Stimulated activated naive CD8-positive, alpha-beta T cell treated with anti-CD3 and anti-CD28 coated beads, Interleukin-15, Interleukin-2, amounts not matched to agents 100 ng/mL and 50 ng/mL, for 24 hours (primary cell): Measurements from ENCODE around the gene LBHD1.
"Not testable (repeated sequence)": the region's sequence is repeated elsewhere in the genome, so short reads cannot be mapped to it uniquely, and the experiment has no call there.

Source experiments
- H3K27ac Mint-ChIP-seq: one replicate; pipeline ENCODE4 v1.8.0; 2021; ENCODE audit warnings: mild to moderate bottlenecking, mixed read lengths
- H3K27me3 Mint-ChIP-seq: one replicate; pipeline ENCODE4 v1.8.0; 2021; ENCODE audit warnings: mixed read lengths
- H3K36me3 Mint-ChIP-seq: one replicate; pipeline ENCODE4 v1.8.0; 2021; ENCODE audit warnings: low read depth, mixed read lengths
- H3K4me1 Mint-ChIP-seq: one replicate; pipeline ENCODE4 v1.8.0; 2021; ENCODE audit warnings: low read depth, mixed read lengths
- H3K4me3 Mint-ChIP-seq: one replicate; pipeline ENCODE4 v1.8.0; 2021; ENCODE audit warnings: mild to moderate bottlenecking, mixed read lengths
- H3K9me3 Mint-ChIP-seq: one replicate; pipeline ENCODE4 v1.8.0; 2021; ENCODE audit warnings: mixed read lengths

Gene LBHD1

DNA sequence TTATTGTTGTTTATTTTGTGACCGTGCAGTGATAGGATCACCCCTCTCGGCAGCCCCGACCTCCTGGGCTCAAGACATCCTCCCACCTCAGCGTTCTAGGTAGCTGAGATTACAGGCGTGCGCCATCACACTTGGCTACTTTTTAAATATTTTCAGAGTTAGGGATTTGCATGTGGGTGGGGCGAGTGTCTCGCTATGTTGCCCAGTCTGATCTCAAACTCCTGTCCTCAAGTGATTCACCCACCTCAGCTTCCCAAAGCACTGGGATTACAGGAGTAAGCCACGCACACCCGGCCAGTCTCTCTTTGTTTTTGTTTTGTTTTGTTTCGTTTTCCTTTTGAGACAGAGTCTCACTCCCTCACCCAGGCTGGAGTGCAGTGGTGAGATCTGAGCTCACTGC, 17.8 kb downstream of the LBHD1 start:
- peak overlapping the region; percentile 58 for H3K27ac Mint-ChIP-seq
- no peaks in the 10 kb centered on the region for H3K27me3 Mint-ChIP-seq
- H3K9me3 Mint-ChIP-seq = no peaks in the 10 kb centered on the region
- peak overlapping the region; percentile 17 for H3K4me3 Mint-ChIP-seq
- H3K4me1 Mint-ChIP-seq = peaks cover 28% of the 10 kb centered on the region
- peaks cover 4% of the 10 kb centered on the region for H3K36me3 Mint-ChIP-seq

DNA sequence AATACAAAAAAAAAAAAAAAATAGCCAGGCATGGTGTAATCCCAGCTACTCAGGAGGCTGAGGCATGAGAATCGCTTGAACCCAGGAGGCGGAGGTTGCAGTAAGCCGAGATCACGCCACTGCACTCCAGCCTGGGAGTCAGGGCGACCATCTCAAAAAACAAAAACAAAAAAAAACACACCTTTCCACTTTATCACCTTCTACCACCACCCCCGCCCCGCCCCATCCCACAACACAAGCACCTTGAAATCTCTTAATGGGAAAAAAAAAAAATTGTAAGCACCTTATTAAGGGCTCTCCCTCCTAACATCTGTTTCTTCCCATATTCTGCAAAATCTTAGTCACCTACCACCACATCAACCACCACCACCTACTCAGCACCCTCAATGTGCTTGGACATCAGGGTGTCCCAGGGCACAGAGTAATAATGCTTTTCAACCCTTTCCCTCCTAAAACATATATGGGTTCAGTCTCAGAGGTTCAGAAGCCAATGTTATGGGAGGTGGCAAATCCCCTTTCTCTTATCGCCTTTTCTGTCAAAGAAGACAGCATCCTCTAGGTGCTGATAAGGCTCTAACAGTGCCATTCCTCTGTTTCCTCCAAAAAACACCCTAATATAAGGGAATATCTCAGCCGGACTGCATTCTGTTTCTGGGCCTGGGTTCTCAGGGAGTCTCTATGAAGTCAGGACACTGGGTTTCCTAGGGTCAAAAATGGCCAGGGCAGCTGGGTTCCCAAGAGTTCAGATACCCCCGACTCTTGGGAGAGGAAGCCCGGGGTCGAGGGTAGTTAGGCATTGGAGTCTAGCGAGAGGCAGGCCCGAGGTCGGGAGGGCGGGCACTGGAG, 19.7 kb downstream of the LBHD1 start:
- peak overlapping the region; percentile 87 for H3K4me3 Mint-ChIP-seq
- no peaks in the 10 kb centered on the region for H3K9me3 Mint-ChIP-seq
- peak overlapping the region; percentile 88 for H3K27ac Mint-ChIP-seq
- H3K4me1 Mint-ChIP-seq = peaks cover 31% of the 10 kb centered on the region
- peaks cover 4% of the 10 kb centered on the region for H3K36me3 Mint-ChIP-seq
- H3K27me3 Mint-ChIP-seq = no peaks in the 10 kb centered on the region

DNA sequence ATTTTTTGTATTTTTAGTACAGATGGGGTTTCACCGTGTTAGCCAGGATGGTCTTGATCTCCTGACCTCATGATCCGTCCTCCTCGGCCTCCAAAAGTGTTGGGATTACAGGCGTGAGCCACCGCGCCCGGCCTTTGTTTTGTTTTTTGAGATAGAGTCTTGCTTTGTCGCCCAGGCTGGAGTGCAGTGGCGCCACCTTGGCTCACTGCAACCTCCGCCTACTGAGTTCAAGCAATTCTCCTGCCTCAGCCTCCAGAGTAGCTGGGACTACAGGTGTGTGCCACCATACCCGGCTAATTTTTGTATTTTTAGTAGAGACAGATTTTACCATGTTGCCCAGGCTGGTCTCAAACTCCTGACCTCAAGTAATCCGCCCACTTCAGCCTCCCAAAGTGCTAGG, 21.8 kb downstream of the LBHD1 start:
- H3K4me3 Mint-ChIP-seq, H3K36me3 Mint-ChIP-seq, H3K9me3 Mint-ChIP-seq, H3K27me3 Mint-ChIP-seq, H3K27ac Mint-ChIP-seq: not testable (repeated sequence)
- peaks cover 44% of the 10 kb centered on the region for H3K4me1 Mint-ChIP-seq

DNA sequence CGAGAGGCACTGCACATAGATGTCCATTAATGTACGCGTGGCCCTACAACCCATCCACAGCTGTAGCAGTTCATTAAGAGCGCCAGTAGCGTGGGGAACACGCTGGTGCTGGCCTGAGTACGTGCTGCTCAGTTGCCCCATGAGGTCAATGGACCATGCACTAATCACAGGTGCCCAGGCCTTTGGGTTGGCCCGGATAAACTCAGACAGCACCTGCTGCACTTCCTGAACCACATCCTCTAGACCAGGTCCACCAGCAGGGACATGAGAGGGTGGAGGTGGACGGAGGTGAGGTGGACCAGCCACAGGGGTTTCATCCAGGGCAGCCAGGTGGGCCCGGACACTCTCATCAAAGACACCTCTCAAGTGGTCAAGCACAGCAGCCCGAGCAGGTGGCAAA, 22.6 kb downstream of the LBHD1 start:
- Mint-ChIP-seq H3K27ac (peak overlapping the region; percentile 31), H3K9me3 (no peaks in the 10 kb centered on the region), H3K4me3 (no peak overlapping the region), H3K36me3 (peaks cover 12% of the 10 kb centered on the region), H3K27me3 (no peaks in the 10 kb centered on the region), H3K4me1 (peaks cover 48% of the 10 kb centered on the region)

DNA sequence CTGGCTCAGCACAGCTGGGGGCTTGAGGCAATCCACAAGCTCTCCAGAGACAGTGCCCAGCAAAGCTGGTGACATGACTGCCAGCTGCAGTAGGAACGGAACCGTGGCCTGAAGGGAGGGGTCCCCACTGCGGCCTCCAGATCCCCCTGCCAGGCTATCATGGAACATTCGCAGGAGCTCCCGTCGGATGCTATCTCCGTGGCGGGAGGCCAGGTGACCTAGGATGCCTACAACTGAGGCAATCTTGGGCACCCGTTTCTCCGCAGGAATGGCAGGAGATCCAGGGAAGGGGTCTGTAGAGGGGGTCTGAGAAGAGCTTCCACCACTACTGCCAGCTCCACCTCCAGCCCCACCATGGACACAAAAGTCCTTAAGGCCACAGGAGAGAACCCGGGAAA, 23.1 kb downstream of the LBHD1 start:
- no peak overlapping the region for H3K27ac Mint-ChIP-seq
- H3K36me3 Mint-ChIP-seq = peaks cover 17% of the 10 kb centered on the region
- no peak overlapping the region for H3K4me3 Mint-ChIP-seq
- H3K27me3 Mint-ChIP-seq = no peaks in the 10 kb centered on the region
- peaks cover 48% of the 10 kb centered on the region for H3K4me1 Mint-ChIP-seq
- H3K9me3 Mint-ChIP-seq = no peaks in the 10 kb centered on the region

DNA sequence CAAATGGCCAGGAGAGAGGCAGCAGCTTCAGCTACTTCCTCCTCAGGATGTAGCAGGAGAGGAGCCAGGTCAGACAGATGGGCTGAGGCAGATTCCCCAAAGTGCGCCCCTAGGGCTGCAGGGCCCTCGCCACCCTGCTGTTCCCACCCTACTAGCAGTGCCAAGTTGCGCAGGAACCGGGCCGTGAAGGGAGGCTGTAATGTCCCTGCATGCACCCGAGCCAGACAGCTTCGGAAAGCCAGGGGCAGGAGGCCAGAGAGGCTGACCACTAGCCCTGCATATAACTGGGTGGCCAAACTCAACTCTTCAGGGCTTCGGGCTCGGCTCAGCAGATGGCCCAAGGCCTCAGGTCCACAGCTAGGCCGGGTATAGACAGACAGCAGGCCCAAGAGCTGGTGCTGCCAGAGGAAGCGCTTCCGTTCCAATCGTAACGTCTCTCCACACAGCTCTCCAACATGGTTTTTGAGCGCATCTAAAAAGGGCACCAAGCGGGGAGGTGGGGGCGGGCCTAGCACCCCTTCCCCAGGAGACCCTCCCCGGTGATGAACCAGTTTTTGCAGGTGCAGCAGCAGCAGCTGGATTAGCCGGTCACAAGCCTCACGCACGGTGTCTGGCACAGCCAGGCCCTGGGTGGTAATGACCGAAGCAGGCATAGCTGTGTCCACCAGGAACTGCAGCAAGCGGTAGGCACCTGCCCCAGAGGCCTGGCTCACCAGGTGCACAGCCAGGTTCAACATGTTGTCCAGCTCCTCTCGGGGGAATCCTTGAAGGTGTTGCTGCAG, 23.7 kb downstream of the LBHD1 start:
- no peaks in the 10 kb centered on the region for H3K9me3 Mint-ChIP-seq
- no peak overlapping the region for H3K4me3 Mint-ChIP-seq
- H3K27ac Mint-ChIP-seq = no peak overlapping the region
- peaks cover 44% of the 10 kb centered on the region for H3K4me1 Mint-ChIP-seq
- H3K27me3 Mint-ChIP-seq = no peaks in the 10 kb centered on the region
- H3K36me3 Mint-ChIP-seq = peaks cover 18% of the 10 kb centered on the region

DNA sequence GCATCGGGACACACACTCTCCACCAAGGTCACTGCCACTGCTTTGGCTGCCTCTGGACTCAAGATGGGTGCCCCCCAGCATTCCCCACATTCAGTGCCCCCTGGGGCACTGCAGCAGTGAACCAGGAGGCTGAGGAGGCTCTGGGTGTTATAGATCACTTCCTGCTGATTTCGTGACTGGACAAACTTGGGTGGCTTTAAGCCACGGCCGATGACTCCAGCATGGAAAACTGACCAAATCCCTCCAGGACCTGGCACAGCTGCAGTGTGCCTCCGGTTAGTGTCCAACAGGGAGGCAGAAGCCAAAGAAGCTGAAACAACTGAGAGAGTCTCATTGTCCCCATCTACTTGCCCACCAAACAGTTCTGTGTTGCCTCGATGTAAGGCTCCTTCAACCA, 24.5 kb downstream of the LBHD1 start:
- no peak overlapping the region for H3K27ac Mint-ChIP-seq
- H3K9me3 Mint-ChIP-seq = no peaks in the 10 kb centered on the region
- H3K4me3 Mint-ChIP-seq = no peak overlapping the region
- H3K36me3 Mint-ChIP-seq = peaks cover 22% of the 10 kb centered on the region
- H3K27me3 Mint-ChIP-seq = no peaks in the 10 kb centered on the region
- peaks cover 45% of the 10 kb centered on the region for H3K4me1 Mint-ChIP-seq

DNA sequence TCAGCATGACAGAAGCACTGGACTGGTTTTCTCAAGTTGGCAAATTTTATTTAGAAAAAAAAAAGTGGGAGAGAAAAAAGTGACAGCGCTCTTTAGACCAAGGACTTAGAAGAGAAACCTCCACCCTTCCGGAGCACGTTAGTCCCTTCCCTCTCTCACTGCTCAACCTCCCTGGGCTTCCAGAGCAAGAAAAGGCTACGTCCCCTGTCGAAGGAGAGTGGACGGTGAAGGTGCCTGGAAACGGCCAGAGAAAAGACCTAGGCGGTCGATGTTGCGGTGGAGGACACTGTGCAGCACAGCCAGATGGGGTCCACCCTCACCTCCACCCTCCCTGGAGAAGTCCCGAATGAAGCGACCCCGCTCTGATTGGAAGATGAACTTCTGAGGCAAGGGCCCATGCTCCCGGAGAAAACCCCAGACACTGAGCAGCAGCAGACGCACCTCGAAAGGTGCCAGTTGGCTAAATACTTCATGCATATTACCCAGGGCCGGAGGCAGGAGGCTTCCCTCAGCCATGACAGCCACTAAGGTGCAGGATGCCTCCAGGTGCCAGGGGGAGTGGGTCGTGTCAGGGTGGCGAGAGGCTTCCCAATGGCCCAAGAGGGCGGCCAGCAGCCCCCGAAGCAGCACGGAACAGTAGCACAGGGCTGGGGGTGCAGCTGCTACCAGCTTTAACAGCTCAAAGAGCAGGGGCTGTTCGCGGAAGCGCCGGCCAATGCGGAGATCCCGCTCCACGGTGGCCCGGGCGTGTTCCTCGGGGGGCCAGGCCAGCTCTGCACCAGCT, 25.1 kb downstream of the LBHD1 start:
- Mint-ChIP-seq H3K36me3 (peaks cover 24% of the 10 kb centered on the region), H3K27ac (peak overlapping the region; percentile 99), H3K4me1 (peaks cover 43% of the 10 kb centered on the region), H3K27me3 (no peaks in the 10 kb centered on the region), H3K4me3 (peak overlapping the region; percentile 100), H3K9me3 (no peaks in the 10 kb centered on the region)

DNA sequence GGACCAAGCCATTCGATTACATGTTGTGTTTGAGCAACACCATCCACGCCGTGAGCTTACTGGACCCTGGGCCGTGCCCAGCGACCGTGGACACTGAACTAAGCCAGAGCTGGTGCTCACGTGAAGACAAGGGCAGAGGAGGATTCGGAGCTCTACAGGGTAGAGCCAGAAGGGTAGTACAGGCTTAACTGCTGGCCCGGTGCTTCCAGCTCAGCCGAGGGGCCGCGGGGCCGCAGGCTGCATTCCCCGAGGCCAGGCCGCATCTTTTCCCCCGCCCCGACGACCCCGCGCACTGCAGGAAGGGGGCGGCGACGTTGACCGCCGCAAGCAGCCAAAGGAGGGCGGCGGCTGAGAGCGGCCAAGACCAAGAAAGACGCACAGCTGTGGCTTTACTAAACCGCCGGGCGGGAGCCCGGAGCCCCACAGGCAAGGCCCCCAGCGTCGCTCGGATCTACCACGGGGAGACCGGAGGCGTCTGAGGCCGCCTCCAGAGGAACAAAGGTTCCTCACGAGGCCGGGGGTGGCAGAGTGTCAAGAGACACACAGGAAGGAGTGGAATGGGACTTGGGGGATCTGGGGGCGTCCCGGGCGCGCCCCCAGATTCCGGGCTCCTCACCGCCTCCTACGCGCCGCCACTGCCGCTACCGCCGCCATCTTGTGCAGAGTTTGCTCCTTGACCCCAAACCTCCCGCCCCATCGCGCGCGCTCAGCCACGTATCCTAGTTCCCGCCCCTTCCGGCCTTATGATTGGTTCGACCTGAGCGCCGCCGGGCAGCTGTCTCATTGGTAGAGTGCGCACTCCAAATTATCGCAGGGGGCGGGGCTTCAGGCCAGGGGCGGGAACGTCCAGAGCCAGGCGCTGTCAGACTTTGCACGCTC, 25.9 kb downstream of the LBHD1 start, which contains the start of gene GANAB:
Gene GANAB, minus strand, starts transcription at position 668 of the 879 bp plus-strand sequence. Its CDS starts 14 bp downstream, at position 654.
- H3K27me3 Mint-ChIP-seq = no peaks in the 10 kb centered on the region
- peak within 1 kb of the TSS; percentile 99 for H3K27ac Mint-ChIP-seq
- peaks cover 27% of the 10 kb centered on the region for H3K36me3 Mint-ChIP-seq
- peak within 1 kb of the TSS; percentile 100 for H3K4me3 Mint-ChIP-seq
- no peaks in the 10 kb centered on the region for H3K9me3 Mint-ChIP-seq
- peaks cover 42% of the 10 kb centered on the region for H3K4me1 Mint-ChIP-seq

DNA sequence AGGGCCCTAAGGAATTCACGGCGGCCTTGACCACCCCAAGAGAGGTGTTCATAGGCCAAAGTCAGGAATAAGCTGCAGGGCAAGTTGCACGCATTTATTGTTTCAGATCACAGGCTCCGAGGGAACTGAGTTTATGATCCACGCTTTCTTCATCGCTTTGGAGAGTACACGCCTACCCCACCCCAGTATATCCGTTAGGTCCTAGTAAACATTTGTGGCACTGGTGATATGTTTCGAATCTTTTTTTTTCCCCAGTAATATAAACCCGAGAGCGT, 26.5 kb downstream of the LBHD1 start:
- H3K36me3 Mint-ChIP-seq = peaks cover 31% of the 10 kb centered on the region
- no peaks in the 10 kb centered on the region for H3K9me3 Mint-ChIP-seq
- H3K27me3 Mint-ChIP-seq = no peaks in the 10 kb centered on the region
- peak overlapping the region; percentile 99 for H3K27ac Mint-ChIP-seq
- peaks cover 44% of the 10 kb centered on the region for H3K4me1 Mint-ChIP-seq
- peak overlapping the region; percentile 100 for H3K4me3 Mint-ChIP-seq

DNA sequence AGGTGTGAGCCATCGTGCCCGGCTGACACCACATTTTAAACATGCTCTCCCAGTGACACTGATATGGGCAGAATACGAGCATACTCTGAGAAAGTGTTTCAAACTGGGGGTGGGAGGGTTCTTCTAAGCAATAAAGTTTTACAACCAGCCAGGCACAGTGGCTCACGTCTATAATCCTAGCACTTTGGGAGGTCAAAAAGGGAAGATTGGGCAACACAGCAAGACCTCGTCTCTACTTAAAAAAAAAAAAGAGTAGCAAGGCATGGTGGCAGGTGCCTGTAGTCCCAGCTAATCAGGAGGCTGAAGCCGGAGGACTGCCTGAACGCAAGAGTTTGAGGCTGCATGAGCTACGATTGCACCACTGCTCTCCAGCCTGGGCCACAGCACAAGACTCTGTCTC, 27.8 kb downstream of the LBHD1 start:
- Mint-ChIP-seq H3K27me3 (no peaks in the 10 kb centered on the region), H3K27ac (peak overlapping the region; percentile 68), H3K9me3 (no peaks in the 10 kb centered on the region), H3K4me3 (peak overlapping the region; percentile 43), H3K4me1 (peaks cover 53% of the 10 kb centered on the region), H3K36me3 (peaks cover 35% of the 10 kb centered on the region)

DNA sequence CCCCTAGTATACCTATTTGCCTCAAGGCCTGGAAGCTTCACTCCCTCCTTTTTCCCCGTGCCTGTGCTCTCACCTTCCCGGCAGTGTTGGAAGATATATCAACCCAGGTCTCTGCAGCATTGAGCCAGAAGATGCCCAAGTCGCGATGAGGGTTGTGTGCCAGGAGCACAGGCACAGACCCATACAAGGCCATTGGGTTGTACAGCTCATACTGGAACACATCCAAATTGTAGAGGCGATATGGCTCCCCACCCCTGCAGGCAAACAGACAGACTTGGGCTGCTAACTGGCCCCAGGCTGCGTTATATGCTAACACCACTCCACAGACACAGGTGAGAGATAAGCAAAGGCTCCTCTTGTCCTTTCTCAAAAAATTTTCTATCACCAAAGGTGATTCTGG, 39.6 kb downstream of the LBHD1 start:
- peaks cover 81% of the 10 kb centered on the region for H3K36me3 Mint-ChIP-seq
- H3K4me3 Mint-ChIP-seq = no peak overlapping the region
- no peaks in the 10 kb centered on the region for H3K27me3 Mint-ChIP-seq
- peaks cover 16% of the 10 kb centered on the region for H3K4me1 Mint-ChIP-seq
- no peaks in the 10 kb centered on the region for H3K9me3 Mint-ChIP-seq
- no peak overlapping the region for H3K27ac Mint-ChIP-seq

DNA sequence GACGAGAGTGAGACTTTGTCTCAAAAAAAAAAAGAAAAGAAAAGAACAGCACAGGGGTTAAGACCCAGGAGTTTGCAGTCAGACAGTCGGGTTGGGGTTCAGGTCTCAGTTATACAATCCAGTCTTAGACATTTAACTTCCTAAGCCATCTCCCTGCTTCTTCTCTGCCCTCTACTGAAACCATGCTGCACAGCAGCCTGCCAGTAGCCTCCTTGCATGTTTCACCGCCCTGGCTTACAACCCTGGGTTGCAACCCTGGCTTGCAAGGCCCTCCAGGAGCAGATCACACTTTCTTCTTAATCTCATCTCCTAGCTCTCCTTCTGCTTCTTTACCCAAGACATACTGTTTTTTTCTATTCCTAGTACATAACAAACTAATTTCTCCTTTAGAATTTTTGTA, 44.4 kb downstream of the LBHD1 start:
- Mint-ChIP-seq H3K4me1 (no peaks in the 10 kb centered on the region), H3K9me3 (no peaks in the 10 kb centered on the region), H3K27me3 (no peaks in the 10 kb centered on the region), H3K4me3 (no peak overlapping the region), H3K36me3 (peaks cover 72% of the 10 kb centered on the region), H3K27ac (peak overlapping the region; percentile 1)

DNA sequence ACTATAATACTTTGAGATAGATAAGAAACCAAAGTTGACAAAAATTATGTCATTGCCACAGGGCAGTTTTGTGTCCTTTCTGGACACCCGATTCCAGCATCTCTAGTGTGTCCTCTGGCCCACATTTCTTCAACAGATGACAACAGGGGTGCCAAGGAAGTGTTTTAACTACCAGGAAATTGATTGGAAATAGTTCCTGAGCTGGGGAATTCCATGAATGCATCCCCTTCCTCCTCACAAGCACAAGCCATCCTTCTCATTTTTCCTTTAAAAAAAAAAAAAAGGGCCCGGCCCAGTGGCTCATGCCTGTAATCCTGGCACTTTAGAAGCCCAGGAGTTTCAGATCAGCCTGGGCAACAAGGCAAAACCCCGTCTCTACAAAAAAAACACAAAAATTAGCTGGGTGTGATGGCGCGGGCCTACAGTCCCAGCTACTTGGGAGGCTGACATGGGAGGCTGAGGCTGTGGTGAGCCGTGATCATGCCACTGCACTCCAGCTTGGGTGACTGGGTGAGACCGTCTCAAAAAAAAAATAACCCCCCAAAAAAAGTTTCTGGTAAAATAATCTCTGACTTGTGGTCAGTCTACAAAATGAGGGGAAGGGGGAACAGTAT, 49.5 kb downstream of the LBHD1 start:
- Mint-ChIP-seq H3K36me3 (peaks cover 55% of the 10 kb centered on the region), H3K4me3 (peak overlapping the region; percentile 78), H3K4me1 (peaks cover 32% of the 10 kb centered on the region), H3K27me3 (no peaks in the 10 kb centered on the region), H3K9me3 (no peaks in the 10 kb centered on the region), H3K27ac (peak overlapping the region; percentile 90)
